HG03432 (cell line): ENCODE measurements around the gene CTNNBIP1.

Experiments used
- ATAC-seq: cut with Tn5 transposase; IDR thresholded peaks from one replicate; pipeline ENCODE4 v1.9.1; 2021; ENCODE audit warnings: mild to moderate bottlenecking, moderate library complexity; ENCODE audit not compliant: unreplicated experiment

Gene CTNNBIP1

DNA sequence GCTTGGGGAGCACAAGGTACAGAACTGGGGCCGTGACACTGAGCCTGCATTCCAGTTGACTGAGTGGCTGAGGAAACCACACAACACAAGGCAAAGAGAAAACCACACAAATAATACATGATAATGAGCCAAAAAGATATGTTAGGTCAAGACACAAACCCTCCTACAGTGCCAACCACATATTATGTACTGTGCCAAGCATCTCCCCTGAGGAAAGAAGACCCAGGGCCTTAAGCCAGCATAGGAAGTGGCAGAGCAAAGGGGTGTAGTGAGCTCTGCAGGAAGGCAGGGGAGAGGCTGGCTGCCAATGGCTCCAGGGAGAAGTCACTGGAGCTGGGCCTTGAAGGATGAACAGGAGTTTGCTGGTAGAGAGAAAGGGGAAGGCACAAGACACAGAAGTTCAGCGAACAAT, 28.2 kb downstream of the CTNNBIP1 start:
- no peak for ATAC-seq

DNA sequence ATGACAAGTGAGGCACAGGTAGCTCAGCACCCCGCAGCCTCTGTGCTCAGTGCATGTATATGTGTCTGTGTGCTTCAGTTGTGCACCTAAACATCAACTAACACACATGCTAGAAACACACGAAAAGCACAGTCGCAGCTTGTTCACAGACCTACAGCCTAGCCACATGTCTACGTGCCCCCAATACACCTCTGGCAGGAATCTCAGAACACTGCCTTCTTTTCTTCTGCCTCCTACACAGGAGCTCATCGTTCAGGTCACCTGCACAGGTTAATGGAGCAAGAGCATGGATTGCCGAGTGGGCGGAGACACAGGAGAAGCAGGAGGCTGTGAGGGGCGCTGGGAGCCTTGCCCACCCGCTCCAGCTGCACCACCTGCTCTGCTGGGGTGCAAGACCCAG, 31.7 kb downstream of the CTNNBIP1 start:
- no peak for ATAC-seq

DNA sequence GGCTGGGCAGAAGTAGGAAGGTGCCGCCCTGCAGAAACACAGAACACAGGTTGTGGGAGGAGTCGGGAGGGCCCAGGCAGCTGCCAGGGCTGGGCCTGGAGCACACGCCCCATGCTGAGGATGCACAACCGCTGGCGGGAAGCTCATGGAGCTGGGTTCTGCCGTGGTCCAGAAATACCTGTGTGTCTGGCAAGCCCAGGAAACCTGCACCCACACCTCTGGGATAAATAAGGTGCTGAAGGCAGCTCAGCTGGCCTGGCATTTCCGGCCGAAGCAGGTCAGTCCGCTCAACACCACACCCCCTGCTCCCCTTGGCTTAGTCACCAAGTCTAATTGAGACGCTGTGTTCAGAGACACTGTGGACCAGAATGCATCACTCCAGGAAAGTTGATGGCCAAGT, 32.1 kb downstream of the CTNNBIP1 start:
- ATAC-seq, result no peak

DNA sequence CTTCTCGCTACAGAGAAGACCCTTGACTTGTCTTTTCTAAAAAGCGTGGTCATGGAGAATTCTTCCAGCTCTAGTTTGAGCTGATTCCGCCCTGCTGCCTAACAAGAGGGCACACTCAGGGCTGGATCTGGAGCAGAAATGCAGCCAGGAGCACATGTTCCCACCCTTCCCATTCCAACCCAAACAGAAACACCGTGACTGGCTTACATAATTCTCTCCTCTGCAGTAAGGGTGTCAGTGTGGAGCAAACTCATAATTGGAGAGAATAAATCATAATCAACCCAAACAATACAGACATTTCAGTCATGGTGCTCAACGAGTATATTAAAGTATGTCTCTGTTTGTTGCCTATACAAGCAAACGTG, 34.5 kb downstream of the CTNNBIP1 start:
- ATAC-seq, result no peak

DNA sequence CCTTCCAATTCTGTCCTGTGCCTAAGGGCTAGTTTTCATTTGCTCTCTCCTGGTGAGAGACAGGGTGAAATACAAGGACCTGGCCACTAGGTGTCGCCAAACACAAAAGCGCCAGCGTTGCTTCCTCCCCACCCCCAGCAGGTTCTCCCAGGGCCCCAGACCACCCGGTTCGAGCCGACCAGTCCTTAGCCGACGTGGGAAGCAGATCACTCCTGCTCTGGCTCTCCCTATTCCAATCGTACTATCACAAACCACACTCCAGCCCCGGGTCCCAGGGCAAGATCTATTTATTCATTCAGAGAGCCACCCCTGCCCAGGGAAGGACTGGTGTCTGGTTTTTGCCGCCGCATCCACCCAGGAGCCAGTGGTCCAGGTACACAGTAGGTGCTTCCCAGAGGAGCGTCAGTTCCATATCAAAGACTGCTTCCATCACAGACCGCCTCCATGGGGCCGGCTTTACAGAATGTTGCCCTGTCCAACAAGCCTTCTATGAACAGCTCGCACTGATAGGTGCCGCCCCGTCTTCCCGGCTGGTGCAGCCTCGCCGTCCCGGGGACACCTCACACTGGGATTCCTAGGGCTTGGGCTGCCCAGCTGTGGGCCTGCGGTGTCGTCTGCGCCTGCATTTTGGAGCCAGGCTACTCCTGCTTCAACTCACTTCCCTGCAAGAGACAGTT, 35.0 kb downstream of the CTNNBIP1 start:
- no peak for ATAC-seq

DNA sequence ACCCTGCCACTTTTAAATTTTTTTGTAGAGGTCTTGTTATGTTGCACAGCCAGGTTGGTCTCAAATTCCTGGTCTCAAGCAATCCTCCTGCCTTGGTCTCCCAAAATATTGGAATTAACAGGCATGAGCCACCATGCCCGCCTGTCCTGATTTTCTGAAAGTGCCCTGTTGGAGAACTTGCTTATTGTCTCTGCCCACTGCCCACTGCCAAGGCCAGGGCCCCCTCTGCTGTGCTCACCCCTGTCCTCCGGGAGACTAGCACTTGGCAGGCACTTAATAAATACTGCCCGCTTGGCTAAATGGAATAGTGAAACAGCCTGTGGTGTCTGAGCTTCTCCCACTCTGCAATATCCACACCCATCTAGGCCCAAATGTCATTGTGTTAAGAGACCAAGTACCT, 35.7 kb downstream of the CTNNBIP1 start:
- ATAC-seq, result no peak

DNA sequence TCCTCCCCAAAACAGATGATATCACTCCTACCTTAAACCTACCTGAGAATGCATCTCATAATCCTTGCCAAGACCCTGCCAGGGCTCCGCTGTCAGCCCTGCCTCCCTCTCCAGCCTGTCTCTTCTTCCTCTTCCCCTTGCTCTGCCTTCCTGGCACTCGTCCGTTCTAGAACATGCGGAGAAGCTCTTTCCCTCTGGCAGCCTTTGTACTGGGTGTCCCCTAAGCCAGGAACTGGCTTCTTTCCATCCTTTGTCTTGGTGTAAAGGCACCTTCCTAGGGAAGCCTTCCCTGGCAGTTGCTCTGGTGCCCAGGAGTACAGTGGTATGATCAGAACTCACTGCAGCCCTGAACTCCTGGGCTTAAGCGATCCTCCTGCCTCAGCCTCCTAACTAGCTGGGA, 36.1 kb downstream of the CTNNBIP1 start:
- no peak for ATAC-seq

DNA sequence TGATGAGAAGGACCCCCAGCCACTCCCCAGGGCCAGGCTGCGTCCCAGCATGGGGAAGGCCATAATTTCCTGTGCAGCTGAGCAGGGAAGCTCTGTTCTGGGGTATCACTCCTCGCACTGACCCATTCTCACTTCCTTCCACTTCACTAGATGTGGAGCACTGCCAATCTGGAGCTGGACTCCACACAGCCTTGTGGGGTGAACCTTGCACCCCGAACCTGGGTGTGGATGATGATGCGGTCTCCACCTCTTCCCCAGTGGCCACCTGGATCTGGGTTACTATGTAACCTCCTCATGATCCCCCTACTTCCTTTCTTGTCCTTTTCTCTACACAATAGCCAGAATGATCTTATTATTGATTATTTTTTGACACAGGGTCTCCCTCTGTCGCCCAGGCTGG, 36.7 kb downstream of the CTNNBIP1 start:
- no peak for ATAC-seq

DNA sequence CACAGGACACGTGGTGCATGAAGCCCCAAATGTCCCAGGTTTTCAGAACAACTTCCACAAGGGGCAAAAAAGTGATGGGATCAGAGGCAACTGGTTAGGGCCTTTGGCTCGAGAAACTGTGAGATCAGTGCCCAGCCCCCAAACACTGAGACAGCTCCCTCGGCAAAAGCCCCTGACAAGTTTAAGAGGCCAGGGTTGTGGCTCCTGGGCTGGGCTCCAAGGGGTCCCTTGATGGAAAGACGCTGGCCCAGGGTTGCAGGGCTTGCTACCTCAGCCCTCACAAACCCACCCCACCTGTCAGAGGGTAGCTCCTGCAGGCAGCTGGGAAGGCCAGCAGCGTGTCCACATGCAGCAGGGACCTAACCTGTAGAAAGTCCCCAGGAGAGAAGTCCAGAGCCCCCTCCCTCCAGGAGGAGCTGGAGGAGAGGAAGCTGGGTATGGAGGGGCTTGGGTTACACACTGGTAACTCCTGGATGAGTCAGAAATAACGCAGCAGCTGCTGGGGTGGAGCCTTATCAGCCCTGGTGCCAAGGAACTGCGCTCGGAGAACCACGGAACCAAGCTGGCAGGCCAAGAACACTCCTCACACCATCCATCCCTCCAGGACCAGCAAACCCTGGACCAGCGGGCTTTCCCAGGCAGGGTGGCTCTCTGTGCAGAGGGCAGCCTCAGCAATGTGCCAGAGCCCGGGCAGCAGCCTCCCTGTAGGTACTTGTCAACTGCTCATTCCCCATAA, 37.5 kb downstream of the CTNNBIP1 start:
- no peak for ATAC-seq

DNA sequence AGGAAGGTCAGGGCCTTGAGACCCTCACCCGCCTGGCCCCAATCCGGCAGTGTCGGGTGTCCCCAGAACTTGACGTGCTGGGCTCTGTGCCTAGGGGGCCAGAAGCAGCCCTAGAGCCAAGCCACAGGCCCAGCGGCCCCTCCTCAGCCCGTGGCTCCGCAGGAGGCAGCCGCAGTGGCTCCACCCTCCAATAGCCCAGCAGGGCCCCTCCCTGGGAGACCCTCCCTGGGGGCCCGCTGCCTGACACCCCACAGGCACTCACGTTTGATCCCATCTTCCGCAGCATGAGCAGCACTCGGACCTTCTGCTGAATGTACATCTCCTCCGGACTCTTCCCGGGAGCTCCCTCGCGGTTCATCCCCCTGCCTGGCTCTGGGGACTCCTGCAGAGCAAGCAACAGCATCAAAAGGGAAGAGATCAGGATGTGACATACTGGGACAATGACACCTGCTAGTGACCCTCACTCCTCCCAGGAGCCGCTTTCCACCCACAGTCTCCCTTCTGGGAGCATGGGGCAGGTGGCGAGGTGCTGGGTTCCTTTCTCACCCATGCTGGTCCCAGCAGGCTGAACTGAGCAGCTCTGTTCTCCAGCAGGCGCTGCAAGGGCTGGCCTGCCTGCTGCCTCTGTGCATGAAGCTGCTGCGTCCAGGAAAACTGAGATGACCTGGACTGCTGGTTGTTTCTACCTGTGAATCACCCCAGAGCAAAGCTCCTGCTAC, 38.2 kb downstream of the CTNNBIP1 start:
- no peak for ATAC-seq

DNA sequence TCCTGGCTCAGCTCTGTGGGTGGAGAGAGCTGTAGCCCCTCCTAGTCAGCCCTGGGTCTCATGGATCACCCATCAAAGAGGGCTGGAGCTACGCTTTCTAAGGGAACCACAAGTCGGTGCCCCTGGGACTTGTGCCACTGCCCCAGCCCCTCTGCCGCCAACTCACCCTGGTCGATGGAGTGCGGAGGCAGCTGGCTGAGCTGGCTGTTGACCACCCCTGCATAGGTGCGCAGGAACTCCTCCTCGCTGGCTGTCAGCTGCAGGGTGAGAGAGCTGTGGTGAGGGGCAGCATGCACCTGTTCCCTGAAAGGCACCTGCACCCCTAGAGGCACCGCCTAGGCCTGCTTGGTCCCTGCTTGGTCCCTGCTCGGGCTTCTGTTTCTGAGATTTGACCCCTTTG, 39.0 kb downstream of the CTNNBIP1 start:
- no peak for ATAC-seq

DNA sequence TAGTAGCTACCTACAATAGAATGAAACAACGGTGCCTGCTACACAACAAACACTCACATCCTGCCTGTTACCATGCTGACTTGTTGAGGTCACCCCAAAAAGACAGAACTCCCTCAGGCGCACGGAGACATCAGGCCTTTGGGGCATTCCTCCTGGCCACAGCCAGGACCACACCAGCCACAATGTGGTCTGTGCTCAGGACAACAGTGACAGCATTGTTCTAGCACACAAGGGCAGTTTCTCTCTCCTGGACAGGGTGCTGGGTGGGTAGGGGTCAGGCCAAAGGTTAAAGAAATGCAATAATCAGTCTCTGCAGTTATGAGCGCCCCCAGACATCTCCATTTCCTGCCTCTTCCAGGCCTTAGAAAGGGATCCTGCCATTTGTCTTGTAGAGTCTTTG, 39.5 kb downstream of the CTNNBIP1 start:
- ATAC-seq, result no peak

DNA sequence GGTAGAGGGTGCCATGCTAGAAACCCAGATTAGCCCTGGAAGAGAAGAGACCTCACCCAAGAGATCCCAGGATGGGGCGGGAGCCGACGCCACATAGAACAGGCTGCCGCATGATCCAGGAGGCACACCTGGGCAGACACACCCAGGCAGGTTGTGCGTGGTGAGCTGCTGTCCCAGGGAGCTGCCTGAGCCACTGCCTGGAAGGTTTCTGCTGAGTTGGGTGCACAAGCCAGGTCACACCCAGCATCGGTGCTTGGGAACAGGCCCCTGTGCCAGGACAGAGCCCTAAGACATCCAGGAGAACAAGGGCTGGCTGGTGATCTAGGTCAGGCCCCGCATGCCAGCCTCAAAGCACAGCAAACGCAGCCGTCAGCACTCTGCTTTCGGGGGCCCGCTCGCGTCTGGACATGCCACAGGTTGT, 40.2 kb downstream of the CTNNBIP1 start:
- ATAC-seq, result no peak

DNA sequence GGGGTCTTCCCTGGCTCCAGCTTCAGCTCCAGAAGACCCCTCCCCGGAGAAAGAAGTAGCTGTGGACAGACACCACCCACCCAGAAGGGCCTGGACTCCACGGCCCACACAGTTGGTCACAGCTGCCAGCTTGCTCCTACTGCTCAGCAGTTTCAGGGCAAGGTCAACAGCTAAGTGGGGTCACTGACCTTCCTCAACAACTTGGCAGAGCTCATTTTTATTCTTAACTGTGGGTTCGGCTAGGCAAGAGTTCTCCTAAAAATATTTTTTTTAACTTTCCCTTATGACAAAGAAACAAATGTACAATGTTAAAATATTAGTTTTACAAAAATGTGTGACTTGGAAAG, 41.9 kb downstream of the CTNNBIP1 start:
- no peak for ATAC-seq

DNA sequence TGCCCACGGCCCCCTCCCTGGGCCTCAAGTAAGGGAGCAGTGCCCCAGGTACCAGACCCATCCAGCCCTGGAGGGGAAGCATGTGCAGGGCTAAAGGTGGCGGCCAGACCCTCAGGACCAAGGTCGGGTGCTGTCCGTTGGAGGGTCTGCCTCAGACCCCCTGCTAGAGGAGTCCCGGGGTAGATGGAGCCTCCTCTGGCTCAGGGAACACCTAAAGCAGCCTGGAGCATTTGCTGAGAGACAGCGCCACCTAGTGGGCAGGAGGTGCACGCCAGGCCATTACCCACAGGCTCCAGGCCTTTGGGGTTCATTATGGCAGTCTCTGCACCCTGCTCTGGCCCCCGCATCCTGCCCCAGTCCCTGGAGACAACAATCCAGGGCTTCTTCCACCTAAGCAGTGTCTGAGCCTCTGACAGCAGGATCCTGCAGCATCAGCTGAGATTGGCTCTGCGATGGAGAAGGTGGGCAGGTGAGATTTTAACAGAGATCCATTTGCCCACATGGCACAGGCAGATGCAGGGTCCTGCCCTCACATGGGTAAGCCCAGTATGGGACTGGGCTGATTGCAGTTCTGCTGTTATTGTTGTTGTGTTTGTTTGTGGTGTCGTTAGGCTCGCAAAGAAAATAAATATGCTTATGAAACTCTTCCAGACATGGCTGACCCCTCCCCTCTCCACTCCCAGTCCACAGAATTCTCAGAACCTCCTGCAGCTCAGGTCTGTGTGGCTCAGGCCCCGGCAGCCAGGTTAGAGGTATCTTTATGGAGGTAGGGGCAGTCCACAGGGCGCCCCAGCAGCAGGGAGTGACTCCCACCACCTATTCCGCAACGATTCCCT, 42.4 kb downstream of the CTNNBIP1 start:
- ATAC-seq, result peak; percentile 66

DNA sequence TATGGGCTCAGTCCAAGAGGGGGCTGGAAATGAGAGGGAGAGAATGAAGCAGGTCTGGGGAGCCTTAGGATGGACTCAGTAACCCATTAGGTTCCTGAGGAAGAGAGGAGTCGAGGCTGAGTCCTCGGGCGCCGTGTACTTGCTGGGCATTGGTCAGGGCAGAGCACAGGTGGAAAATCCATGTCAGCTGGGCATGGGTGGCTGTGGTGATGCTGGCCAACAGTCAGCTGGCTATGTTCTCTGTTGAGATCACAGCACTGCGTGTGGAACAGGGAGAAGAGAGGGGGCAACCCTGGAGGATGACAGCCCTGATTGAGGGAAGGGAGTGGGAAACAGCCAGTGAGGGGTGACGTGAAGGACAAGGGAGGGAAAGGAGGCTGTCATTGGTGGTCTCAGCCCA, 43.2 kb downstream of the CTNNBIP1 start:
- no peak for ATAC-seq

DNA sequence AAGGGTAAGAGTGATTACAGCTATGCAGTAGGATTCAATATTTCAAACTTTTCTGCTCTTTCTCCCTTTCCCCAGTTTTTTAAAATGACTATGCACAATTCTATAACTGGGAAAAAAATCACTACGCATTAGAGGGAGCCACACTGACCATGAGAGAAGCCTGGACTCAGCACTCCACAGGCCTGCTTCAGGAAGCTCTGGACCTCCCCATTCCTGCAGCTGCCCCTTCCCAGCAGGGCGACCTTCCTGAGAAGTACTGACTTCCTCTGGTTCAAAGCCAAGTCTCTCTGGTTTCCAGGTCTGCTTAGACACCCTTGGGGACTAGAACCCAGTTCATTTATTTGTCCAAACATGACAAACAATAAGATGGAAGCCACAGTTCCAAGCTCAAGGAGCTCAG, 44.3 kb downstream of the CTNNBIP1 start:
- ATAC-seq, result no peak

DNA sequence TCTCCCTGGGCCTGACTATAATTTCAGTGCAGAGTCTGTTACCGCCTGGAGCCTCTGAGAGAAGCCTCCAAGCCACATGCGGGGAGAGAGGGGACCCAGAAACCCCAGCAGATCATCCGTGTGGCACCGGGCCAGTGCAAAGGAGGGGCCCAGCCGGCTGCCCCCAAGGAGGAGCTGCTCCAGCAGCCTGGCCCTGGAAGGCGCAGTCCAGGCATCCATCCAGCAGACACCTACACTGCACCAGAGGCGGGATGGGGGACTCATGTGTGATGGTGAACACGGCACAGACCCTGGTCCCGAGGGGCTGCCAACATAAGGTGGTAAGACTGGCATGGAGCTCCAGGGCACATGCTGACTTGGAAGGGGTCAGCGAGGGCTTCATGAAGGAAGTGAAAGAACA, 46.7 kb downstream of the CTNNBIP1 start:
- ATAC-seq, result no peak

DNA sequence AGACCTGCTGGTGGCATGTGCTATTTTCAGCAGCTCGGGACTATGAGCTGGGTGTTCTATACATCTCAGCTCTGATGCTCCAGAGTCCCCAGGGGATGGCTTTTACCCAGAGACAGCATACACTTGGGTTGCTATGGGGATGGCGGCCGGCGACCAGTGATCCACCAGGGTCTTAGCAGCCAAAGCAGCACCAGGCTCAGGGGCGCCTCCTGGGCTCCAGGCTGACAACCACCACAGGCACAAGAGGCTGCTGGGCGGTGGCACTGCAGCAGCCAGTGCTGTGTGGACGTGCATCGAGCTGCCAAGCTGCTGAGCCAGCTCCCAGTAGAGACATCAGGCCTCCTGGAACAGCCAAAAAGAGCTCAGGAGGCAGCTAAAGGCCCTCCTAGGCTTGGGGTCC, 48.7 kb downstream of the CTNNBIP1 start:
- ATAC-seq, result no peak

DNA sequence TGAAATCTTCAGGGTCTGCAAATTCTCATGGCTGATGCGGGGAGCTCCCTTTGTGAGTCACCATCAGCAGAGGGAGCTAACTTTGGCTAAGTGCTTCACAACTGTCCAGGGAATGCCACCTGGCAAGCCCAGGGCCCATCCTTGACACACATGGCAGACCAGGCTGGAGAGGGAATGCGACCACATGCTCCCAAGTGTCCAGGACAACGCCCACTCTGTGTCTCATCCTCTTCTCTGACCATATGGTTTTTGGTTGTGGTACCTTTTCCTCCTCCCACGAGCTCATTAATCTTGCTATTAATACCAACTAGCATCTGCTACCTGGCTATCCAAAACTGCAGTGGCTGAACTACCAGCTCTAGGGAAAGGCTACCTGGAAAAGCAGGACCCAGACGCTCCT, 49.2 kb downstream of the CTNNBIP1 start:
- ATAC-seq, result no peak

DNA sequence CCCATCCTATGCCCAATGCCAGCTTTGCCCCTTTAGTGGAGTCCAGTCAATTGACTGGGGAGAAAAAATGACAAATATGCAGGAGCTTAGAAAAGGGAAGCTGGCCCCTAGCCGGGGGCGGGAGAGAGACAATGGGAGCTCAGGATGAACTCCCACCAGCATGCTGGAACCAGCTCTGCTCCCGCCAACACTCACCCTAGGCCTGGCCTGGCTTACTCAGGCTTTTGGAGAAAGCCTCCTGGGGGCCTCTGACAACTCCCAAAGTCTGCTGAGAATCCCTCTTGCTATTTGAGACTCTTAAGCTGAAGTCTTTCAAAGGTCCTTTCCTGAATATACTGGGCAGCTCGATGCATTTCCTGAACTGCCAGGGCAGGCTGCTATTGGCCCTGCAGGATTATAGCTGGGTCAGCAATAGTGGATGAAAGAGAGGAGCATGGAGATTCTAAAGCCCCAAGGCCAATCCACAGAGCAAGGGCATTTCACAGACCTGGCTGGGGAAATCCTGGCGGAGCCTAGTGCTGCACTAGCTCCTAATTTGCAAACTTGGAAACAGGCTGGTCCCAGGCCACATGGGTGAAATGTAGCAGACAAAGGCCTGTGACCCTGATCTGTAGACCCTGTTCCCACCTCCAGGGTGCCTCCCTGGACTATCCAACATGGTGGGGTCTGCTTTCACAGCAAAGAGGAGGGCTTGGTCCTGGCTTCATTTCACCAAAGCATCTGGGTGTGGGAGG, 50.6 kb downstream of the CTNNBIP1 start:
- ATAC-seq, result no peak
